ENCODE data around the gene DAB2IP.

DAB2IP gene

DNA sequence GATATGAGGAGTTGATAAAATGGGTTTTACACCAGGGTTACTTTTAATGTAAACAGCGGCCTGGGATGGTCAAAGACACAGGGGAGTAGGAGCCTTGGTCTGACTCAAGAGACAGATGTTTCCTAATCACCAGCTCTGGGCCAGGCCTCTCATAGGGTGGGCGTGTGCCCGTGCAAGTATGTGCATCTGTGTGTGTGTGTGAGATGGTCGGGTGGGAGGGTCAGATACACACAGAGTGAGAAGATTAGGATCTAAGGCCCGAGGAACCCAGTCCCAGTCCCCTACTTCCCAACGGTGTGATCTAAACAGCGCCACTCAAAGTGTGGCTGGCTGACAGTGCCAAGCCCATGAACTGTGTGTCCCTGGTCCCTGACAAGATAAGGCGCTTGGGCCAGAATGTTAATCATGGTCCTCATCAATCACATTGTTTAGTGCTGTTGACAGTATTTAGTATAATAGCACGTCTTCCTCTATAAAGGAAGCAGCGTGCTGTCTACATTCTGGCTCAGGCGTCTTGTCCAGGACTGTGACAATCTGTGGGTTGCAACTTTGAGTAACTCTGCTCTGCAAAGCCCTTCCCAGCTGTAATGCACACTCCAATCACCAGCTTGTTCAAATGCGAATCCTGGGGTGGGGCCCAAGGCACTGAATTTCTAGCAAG, 173.7 kb downstream of the DAB2IP start:
- H3K27me3 ChIP-seq (ENCODE audit: low read length): no peaks in the 10 kb centered on the region
- H2AFZ ChIP-seq (ENCODE audit: low read depth, low read length, severe bottlenecking): no peak overlapping the region
- H3K4me3 ChIP-seq (ENCODE audit: insufficient read depth, low read length, poor library complexity, severe bottlenecking): no peak overlapping the region
- no peaks in the 10 kb centered on the region for H4K20me1 ChIP-seq (ENCODE audit: low read depth, low read length)
- H3K36me3 ChIP-seq (ENCODE audit: low read length): no peaks in the 10 kb centered on the region
- no peaks in the 10 kb centered on the region for H3K9me3 ChIP-seq (ENCODE audit: insufficient read depth, low read length)
- no peak overlapping the region for H3K27ac ChIP-seq (ENCODE audit: low read depth, low read length)
- H3F3A ChIP-seq (ENCODE audit: insufficient read depth): no peaks in the 10 kb centered on the region
- no peaks in the 10 kb centered on the region for H3K9me2 ChIP-seq (replicated peaks; ENCODE audit: insufficient read depth, low read length)
- H3K4me2 ChIP-seq (ENCODE audit: low read depth, low read length, poor library complexity, severe bottlenecking): no peak overlapping the region
- TF ChIP-seq, protein P1, sequence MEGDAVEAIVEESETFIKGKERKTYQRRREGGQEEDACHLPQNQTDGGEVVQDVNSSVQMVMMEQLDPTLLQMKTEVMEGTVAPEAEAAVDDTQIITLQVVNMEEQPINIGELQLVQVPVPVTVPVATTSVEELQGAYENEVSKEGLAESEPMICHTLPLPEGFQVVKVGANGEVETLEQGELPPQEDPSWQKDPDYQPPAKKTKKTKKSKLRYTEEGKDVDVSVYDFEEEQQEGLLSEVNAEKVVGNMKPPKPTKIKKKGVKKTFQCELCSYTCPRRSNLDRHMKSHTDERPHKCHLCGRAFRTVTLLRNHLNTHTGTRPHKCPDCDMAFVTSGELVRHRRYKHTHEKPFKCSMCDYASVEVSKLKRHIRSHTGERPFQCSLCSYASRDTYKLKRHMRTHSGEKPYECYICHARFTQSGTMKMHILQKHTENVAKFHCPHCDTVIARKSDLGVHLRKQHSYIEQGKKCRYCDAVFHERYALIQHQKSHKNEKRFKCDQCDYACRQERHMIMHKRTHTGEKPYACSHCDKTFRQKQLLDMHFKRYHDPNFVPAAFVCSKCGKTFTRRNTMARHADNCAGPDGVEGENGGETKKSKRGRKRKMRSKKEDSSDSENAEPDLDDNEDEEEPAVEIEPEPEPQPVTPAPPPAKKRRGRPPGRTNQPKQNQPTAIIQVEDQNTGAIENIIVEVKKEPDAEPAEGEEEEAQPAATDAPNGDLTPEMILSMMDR (IDR thresholded peaks at IDR 0.05; ENCODE audit: insufficient read depth, low read length, poor library complexity, severe bottlenecking): no peak
- no peak for TF ChIP-seq EZH2phosphoT487 (conservative IDR thresholded peaks at IDR 0.05; ENCODE audit: low read length)
- H3K79me2 ChIP-seq (ENCODE audit: insufficient read depth, low read length): no peaks in the 10 kb centered on the region
- H3K9ac ChIP-seq (ENCODE audit: low read length): no peak overlapping the region

- Histone ChIP-seq H3K9me2 (replicated peaks; ENCODE audit: insufficient read depth, low read length) (no peaks in the 10 kb centered on the region), H3K27ac (ENCODE audit: low read depth, low read length) (no peak overlapping the region), H3F3A (ENCODE audit: insufficient read depth) (no peaks in the 10 kb centered on the region), H3K9ac (ENCODE audit: low read length) (no peak overlapping the region), H3K9me3 (ENCODE audit: insufficient read depth, low read length) (no peaks in the 10 kb centered on the region), H2AFZ (ENCODE audit: low read depth, low read length, severe bottlenecking) (no peak overlapping the region), H3K36me3 (ENCODE audit: low read length) (no peaks in the 10 kb centered on the region), H3K4me3 (ENCODE audit: insufficient read depth, low read length, poor library complexity, severe bottlenecking) (no peak overlapping the region), H3K79me2 (ENCODE audit: insufficient read depth, low read length) (no peaks in the 10 kb centered on the region), H4K20me1 (ENCODE audit: low read depth, low read length) (no peaks in the 10 kb centered on the region), H3K4me2 (ENCODE audit: low read depth, low read length, poor library complexity, severe bottlenecking) (no peak overlapping the region), H3K27me3 (ENCODE audit: low read length) (no peaks in the 10 kb centered on the region)
- TF ChIP-seq, protein P1 (IDR thresholded peaks at IDR 0.05; ENCODE audit: insufficient read depth, low read length, poor library complexity, severe bottlenecking): no peak
- TF ChIP-seq EZH2phosphoT487 (conservative IDR thresholded peaks at IDR 0.05; ENCODE audit: low read length): no peak
These were observed 175.3 kb downstream of the DAB2IP start for GRCh38 chr9:121826711-121827110.

GRCh38 chr9:121827251-121827967, 176.0 kb downstream of the DAB2IP start:
- TF ChIP-seq, protein P1 (IDR thresholded peaks at IDR 0.05; ENCODE audit: insufficient read depth, low read length, poor library complexity, severe bottlenecking): no peak
- TF ChIP-seq EZH2phosphoT487 (conservative IDR thresholded peaks at IDR 0.05; ENCODE audit: low read length): no peak
- Histone ChIP-seq H3K9ac (ENCODE audit: low read length) (no peak overlapping the region), H3K79me2 (ENCODE audit: insufficient read depth, low read length) (no peaks in the 10 kb centered on the region)

More at GRCh38 chr9:121827251-121827967, 176.0 kb downstream of the DAB2IP start:
- H3K36me3 ChIP-seq (ENCODE audit: low read length): no peaks in the 10 kb centered on the region
- no peaks in the 10 kb centered on the region for H3K9me3 ChIP-seq (ENCODE audit: insufficient read depth, low read length)
- H4K20me1 ChIP-seq (ENCODE audit: low read depth, low read length): no peaks in the 10 kb centered on the region
- no peaks in the 10 kb centered on the region for H3F3A ChIP-seq (ENCODE audit: insufficient read depth)
- no peak overlapping the region for H3K27ac ChIP-seq (ENCODE audit: low read depth, low read length)
- no peak overlapping the region for H3K4me3 ChIP-seq (ENCODE audit: insufficient read depth, low read length, poor library complexity, severe bottlenecking)
- no peak overlapping the region for H3K4me2 ChIP-seq (ENCODE audit: low read depth, low read length, poor library complexity, severe bottlenecking)
- no peak overlapping the region for H2AFZ ChIP-seq (ENCODE audit: low read depth, low read length, severe bottlenecking)
- no peaks in the 10 kb centered on the region for H3K9me2 ChIP-seq (replicated peaks; ENCODE audit: insufficient read depth, low read length)
- no peaks in the 10 kb centered on the region for H3K27me3 ChIP-seq (ENCODE audit: low read length)
